ENCODE data around the gene WNT9A.
"Not testable (repeated sequence)": the region's sequence is repeated elsewhere in the genome, so short reads cannot be mapped to it uniquely, and the experiment has no call there.

WNT9A gene

GRCh38 chr1:227910511-227911153, 37.1 kb downstream of the WNT9A start:
- no peak for DNase-seq

GRCh38 chr1:227909923-227910328, 37.8 kb downstream of the WNT9A start:
- not testable (repeated sequence) for DNase-seq

GRCh38 chr1:227909188-227909587, 38.5 kb downstream of the WNT9A start:
- no peak for DNase-seq

- no peak for DNase-seq
Measured at GRCh38 chr1:227908359-227908758, 39.4 kb downstream of the WNT9A start.

- DNase-seq = no peak
Measured at GRCh38 chr1:227907439-227908015, 40.2 kb downstream of the WNT9A start.

DNA sequence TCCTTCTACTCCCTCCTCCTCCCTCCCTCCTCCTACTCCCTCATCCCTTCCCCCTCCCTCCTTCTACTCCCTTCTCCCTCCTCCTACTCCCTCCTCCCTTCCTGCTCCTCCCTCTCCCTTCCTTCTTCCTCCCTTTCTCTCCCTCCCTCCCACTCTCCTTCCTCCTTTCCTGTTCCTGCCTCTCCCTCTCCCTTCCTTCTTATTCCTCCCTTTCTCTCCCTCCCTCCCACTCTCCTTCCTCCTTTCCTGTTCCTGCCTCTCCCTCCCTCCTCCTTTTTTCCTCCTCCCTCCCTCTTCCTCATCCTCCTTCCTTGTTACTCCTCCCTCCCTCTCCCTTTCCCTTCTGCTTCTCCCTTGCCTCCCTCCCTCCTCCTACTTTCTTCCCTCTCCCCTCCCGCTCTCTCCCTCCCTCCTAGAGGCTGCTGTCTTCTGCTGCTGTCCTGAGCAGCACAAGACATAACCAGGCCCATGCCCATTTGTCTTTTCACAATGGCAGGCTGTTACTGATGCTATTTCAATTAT, 41.1 kb downstream of the WNT9A start:
- no peak for DNase-seq

DNA sequence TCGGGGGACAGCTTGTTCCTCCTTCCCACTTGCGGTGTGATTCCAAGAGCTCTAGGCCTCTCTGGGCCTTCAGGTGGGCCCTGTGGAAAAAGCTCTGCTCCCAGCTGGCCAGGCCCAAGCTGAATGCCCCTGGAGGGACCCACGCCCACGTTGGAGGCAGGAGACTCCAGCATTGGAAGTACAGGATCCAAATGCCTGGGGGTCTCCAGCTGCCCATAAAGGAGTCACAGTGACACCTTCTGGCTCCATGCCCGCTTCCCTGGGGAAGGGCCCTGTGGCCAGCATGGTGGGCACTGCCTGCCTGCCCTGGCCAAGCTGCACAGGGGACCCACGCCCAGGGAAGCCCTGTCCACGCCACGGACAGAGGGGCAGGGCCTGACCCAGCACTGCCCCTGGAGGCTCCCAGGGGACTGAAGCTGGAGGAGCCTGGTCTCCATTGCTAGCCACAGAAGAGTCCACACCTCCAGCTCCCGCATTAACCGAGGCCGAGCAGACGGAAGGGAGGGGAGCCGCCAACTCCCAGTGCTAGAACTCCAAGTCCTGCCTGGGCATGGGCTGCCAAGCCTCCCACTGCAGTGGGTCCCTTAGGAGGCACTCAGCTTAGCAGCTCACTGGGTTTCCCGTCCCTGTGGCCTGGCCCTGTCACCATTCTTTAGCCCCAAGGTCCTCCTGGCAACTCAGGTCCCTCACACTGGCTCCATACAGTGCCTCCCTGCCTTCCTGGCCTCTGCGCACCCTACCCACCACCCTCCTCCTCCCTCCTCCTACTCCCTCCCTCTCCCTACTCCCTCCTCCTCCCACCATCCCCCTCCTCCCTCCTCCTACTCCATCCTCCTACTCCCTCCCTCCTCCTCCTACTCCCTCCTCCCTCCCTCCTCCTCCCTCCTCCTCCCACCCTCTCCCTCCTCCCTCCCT, 41.9 kb downstream of the WNT9A start:
- no peak for DNase-seq

DNA sequence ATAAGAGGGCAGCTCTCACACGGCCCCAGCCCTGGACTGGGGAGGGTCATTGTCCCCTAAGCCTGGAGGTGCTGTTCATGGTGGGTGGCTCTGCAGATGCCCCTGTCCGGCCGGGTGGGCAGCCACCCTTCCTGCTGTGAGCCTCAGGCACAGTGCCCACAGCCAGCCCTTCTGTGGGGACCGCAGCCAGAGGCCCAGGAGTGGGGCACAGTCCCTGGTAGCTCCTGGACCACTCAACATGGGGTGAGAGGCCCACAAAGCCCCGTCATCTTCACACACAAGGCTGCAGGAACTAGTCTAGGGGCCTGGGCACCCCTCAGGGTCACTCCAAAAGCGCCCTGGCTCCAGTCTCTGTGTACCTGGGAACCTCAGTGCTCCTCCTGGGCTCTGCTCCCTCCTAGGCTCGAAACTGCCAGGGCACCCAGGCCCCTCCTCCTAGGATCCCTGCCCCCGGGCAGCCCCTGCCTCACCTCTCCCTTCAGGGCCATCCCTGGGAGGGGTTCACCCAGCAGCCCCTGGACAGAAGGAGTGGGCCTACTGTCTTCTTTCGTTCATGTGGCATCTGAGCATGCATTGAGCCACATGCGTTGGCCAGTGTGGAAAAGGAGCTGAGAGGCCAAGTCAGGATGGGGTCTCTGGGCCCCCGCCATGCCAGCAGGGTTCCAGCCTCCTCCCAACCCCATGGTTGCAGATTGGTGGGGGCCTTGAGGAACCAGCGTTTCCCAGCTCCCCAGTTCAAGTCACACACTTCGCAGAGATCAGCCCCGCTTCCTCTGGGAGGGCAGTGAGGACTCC, 43.0 kb downstream of the WNT9A start:
- DNase-seq = no peak

GRCh38 chr1:227903614-227904501, 43.9 kb downstream of the WNT9A start:
- DNase-seq = no peak

GRCh38 chr1:227903061-227903521, 44.6 kb downstream of the WNT9A start:
- DNase-seq = no peak

DNA sequence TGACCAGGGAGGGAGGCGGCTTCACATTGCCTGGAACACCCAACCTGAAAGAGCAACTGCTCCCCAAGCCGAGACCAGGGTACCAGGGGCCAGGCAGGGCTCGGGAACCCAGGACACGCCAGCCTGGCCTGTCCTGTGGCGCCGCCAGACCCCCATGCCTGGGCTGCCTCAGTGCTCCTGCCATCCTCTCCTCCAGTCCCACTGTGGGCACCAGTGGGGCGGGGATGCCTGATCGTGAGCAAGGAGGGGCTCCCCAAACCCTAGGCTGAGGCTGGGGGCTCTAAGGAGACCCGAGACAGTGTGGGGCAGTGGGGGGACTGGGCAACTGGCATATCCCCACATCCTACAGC, 45.1 kb downstream of the WNT9A start:
- DNase-seq = no peak

DNA sequence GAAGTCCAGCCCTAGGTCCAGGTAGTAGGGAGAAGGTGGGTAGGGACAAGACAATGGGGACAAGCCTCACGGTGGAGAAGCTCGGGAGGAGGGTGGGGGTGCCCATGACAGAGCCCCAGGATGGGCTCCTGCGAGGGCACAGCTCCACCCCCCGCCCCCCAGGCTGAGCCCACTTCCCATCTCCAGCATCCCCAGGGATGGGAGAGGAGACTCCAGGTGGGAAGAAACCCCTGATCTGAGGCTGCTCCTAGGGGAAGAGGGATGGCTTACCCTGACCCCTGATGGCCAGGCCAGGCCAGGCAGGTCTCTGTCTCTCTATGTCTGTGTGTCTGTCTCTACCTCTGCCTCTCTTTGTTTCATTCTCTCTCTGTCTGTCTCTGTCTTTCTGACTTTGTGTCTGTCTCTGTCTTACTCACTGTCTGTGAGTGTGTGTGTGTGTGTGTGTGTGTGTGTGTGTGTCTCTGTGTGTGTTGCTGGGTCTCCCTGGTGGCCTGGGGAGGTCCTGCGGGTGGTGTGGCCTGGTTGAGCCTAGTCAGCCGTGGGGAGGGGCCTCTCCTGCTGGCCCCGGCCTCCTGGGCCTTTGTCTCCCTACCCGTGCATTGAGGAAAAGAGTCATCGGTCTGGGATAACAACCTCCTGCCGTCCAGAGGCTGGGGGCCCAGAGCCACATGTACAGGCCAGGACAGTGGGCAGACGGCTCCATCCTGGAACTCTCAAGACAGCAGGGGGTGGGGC, 45.7 kb downstream of the WNT9A start:
- DNase-seq = no peak

DNA sequence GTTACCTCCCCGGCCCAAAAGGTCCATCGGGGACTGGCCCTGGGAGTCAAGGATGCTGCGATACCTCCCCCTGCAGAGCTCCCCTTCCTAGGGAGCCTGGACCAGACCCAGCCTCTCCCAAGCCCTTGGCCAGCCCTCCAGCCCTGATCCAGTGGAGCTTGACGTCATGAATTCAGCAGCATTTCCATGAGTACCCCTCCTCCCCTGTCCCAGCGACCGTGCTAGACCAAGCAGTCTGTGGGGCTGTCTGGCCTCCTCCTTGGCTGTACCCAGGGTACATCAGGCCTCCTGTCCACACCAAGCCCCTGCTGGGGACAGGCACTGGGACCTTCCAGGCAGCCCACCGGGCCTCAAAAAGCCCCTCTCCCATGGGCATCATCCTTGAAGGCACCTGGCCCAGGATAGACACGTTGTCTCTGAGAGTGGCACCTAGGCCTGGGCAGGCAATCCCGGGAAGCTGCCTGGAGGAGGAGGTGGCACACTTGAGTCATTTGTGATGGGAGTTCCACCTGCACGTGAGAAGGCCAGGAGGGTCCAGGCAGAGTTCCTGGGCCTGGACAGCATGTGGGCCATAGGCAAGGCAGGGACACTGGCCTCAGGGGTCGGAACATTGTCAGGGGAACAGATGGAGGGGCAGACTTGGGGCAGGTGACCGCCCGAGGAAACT, 46.4 kb downstream of the WNT9A start:
- no peak for DNase-seq

DNA sequence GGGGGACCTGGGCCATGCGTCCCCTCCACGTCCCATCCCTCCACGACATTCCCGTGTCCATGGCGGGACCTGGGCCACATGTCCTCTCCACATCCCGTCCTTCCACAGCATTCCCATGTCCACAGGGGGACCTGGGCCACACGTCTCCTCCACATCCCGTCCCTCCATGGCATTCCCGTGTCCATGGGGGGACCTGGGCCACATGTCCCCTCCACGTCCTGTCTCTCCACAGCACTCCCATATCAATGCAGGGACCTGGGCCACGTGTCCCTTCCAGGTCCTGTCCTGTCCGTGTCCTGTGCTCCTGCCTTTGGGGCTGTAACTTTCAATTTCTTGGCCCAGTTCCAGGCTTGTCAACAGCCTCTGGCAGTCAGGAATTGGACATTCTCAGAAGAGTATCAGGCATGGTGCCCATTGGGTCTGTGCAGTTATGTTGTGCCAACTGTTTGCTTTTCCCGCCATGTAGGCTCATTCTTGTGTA, 47.1 kb downstream of the WNT9A start:
- DNase-seq = no peak

GRCh38 chr1:227899820-227900449, 47.8 kb downstream of the WNT9A start:
- DNase-seq = no peak

- no peak for DNase-seq
Measured at GRCh38 chr1:227899141-227899819, 48.5 kb downstream of the WNT9A start.

DNA sequence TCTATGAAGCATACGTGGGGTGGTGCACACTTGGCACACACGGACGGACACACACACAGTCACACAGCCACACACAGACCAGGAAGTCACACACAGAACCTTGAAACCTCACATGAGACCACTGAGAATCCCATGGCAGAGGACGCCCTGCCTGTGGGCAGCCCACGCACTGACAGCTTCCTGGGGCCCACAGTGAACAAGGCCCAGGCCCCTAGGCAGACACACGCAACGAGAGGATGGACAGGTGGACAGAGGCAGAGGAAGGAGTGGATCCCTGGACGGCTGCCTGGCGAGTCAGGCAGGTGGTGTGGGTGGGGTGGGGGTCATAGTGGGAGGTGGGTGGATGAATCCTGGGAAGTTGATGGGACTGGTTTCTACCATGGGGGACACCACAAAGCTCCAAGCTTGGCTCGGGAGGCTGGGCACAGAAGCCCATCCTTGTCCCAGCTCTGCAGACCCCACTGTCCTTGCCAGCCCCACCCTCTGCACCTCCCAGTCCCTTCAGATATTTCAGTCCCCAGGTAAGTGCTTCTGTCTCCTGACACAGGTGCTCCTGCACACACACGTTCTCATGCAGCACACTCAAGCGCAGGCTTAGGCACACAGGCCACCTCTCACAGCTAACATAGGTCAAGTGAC, 49.1 kb downstream of the WNT9A start:
- DNase-seq = no peak

GRCh38 chr1:227897704-227898438, 49.9 kb downstream of the WNT9A start:
- no peak for DNase-seq
